CD4-positive, CD25-positive, alpha-beta regulatory T cell (primary cell): Measurements from ENCODE around the gene CDT1. TPM values are rescaled to one million over a fixed set of nuclear protein-coding genes. Genes with fewer than 3 reads are reported as not detected.

Experiments
- ATAC-seq, 2 donors: fragments of 150-1000 bp; cut with Tn5 transposase; one replicate each; pipeline ENCODE4 v1.10.0; 2021; ENCODE audit warnings: low read depth in 2 of 2, moderate number of reproducible peaks in 2 of 2, moderate library complexity in 1 of 2
- DNase-seq, 3 donors: peaks; one replicate each; pipeline versions ENCODE4 v3.0.0 to v3.0.0-alpha.2; 2012 to 2022; ENCODE audit warnings: mixed read lengths in 1 of 3
- H3K27ac ChIP-seq: one replicate; pipeline ENCODE4 v1.7.0; 2013; ENCODE audit warnings: mild to moderate bottlenecking, low read length; ENCODE audit not compliant: insufficient read depth, poor library complexity, severe bottlenecking
- H3K27me3 ChIP-seq: one replicate; pipeline ENCODE4 v1.7.0; 2013; ENCODE audit warnings: low read length; ENCODE audit not compliant: control insufficient read depth, insufficient read depth
- H3K36me3 ChIP-seq: one replicate; pipeline ENCODE4 v1.7.0; 2013; ENCODE audit warnings: mild to moderate bottlenecking, low read length, moderate library complexity; ENCODE audit not compliant: control insufficient read depth, insufficient read depth
- H3K4me1 ChIP-seq: 2 replicates; pipeline ENCODE4 v1.7.0; 2013; ENCODE audit warnings: mild to moderate bottlenecking, low read length; ENCODE audit not compliant: insufficient read depth, control insufficient read depth, poor library complexity, severe bottlenecking
- H3K4me3 ChIP-seq: one replicate; pipeline ENCODE4 v1.7.0; 2013; ENCODE audit warnings: low read depth, mild to moderate bottlenecking, low read length, moderate library complexity
- H3K9me3 ChIP-seq, 2 experiments: 1 replicate in 1 of 2; 2 replicates in 1 of 2; pipeline ENCODE4 v1.7.0; 2013; ENCODE audit warnings: low read length in 2 of 2, mild to moderate bottlenecking in 1 of 2, moderate library complexity in 1 of 2; ENCODE audit not compliant: control insufficient read depth in 2 of 2
- H3K27ac Mint-ChIP-seq, 3 donors: one replicate each; pipeline ENCODE4 v1.8.0; 2020 to 2022; ENCODE audit warnings: mild to moderate bottlenecking in 3 of 3, mixed read lengths in 3 of 3, moderate library complexity in 2 of 3
- H3K27me3 Mint-ChIP-seq: one replicate; pipeline ENCODE4 v1.8.0; 2022; ENCODE audit warnings: mild to moderate bottlenecking, mixed read lengths
- H3K36me3 Mint-ChIP-seq: one replicate; pipeline ENCODE4 v1.8.0; 2020; ENCODE audit warnings: mixed read lengths
- H3K4me1 Mint-ChIP-seq, 4 donors: one replicate each; pipeline ENCODE4 v1.8.0; 2020 to 2022; ENCODE audit warnings: mixed read lengths in 4 of 4, mild to moderate bottlenecking in 1 of 4
- H3K4me3 Mint-ChIP-seq, 4 donors: one replicate each; pipeline ENCODE4 v1.8.0; 2020 to 2022; ENCODE audit warnings: mild to moderate bottlenecking in 4 of 4, mixed read lengths in 4 of 4, moderate library complexity in 3 of 4
- H3K9me3 Mint-ChIP-seq, 7 donors: one replicate each; pipeline ENCODE4 v1.8.0; 2020 to 2022; ENCODE audit warnings: mixed read lengths in 7 of 7, mild to moderate bottlenecking in 3 of 7, moderate library complexity in 2 of 7
- polyA plus RNA-seq, 4 donors: library from polyadenylated mRNA; unstranded; fragments of 300-500 nt; fragmentation: Illumina TruSeq; gene quantifications; one replicate each; pipeline ENCODE4 v1.2.3, GENCODE V29; 2021
- total RNA-seq: library from RNA; stranded (reverse); gene quantifications from one replicate; pipeline ENCODE4 v1.2.3, GENCODE V29; 2022

Gene CDT1
- total and polyA plus RNA-seq, 5 donors from 2014 or later = 0.60 to 4.8 (median 1.4) TPM

DNA sequence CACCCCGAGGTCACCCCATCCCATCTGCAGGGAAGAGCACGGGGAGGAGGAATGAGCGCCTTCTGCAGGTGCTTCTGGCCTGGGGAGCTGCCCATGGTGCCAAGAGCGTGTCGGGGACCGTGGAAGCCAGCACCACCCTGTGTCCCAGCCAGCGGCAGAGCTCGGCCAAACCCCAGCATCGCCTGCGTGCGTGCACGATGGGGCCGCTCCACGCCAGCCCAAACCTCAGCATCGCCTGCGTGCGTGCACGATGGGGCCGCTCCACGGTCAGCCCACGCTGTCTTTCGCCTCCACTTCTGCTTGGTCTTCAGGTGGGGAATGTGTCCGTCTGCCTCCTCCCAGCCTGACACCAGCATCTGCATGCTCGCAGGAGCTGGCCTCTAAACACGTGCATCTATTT, 39.2 kb downstream of the CDT1 start:
- Histone ChIP-seq H3K36me3 (peaks cover 19% of the 10 kb centered on the region), H3K4me1 (peaks cover 4% of the 10 kb centered on the region), H3K9me3 (no peaks in the 10 kb centered on the region), H3K27ac (no peak overlapping the region), H3K27me3 (no peaks in the 10 kb centered on the region), H3K4me3 (no peak overlapping the region)
- Mint-ChIP-seq H3K36me3 (peaks cover 6% of the 10 kb centered on the region), H3K4me1 (peaks cover 0 to under 1% (median 0%) of the 10 kb centered on the region in 4 donors), H3K4me3 (no peak overlapping the region), H3K27me3 (no peaks in the 10 kb centered on the region), H3K27ac (peak overlapping the region in 1 of 3 donors; percentile 48), H3K9me3 (no peaks in the 10 kb centered on the region)
- DNase-seq (no peak), ATAC-seq (no peak)

DNA sequence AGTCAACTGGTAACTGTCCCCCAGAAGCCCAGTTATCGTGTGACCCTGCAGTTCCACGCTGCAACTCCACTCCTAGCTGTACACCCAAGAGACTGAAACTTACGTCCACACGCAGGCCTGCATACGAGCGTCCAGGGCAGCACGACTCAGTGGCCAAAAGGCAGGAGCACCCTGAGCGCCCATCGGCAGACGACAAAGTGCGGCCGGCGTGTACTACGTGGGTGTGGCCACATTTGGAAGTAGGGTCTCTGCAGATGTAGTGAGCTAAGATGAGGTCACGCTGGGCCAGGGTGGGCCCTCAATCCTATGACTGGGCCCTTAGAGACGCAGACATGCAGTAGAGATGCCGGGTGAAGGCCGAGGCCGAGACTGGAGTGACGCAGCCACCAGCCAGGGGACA, 39.7 kb downstream of the CDT1 start:
- Histone ChIP-seq H3K4me1 (peaks cover 4% of the 10 kb centered on the region), H3K27ac (no peak overlapping the region), H3K4me3 (no peak overlapping the region), H3K36me3 (peaks cover 19% of the 10 kb centered on the region), H3K9me3 (no peaks in the 10 kb centered on the region), H3K27me3 (no peaks in the 10 kb centered on the region)
- Mint-ChIP-seq H3K27me3 (no peaks in the 10 kb centered on the region), H3K27ac (no peak overlapping the region), H3K9me3 (no peaks in the 10 kb centered on the region), H3K36me3 (peaks cover 6% of the 10 kb centered on the region), H3K4me1 (peaks cover 0 to 3% (median 0%) of the 10 kb centered on the region in 4 donors), H3K4me3 (no peak overlapping the region)
- DNase-seq (no peak), ATAC-seq (no peak)

DNA sequence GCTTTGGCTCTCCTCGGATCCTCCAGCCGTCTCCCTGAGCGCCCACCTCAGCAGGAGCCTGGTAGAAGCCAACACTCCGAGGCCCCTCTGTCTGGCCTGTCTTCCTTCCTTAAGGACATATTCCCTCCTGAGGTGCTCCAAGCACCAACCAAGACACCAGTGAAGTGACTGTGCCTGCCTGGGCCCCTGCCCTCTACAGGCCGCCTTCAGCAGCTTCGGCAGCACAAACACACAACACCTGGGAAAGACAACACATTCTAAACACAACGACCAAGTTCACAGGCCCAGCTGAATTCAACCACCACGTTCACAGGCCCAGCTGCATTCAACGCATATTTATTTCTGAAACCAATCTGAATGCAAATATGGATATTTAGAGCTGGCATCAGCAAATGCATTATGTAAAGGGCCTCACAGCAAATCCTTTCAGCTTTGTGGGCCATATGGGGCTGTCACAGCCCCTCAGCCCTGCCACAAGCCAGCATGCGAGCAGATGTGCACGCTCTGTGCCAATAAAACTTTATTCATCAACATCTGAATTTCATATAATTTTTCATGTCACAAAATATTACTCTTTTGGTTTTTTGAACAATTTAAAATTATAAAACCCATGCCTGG, 40.9 kb downstream of the CDT1 start:
- H3K36me3 ChIP-seq = peaks cover 14% of the 10 kb centered on the region
- no peak overlapping the region for H3K27ac ChIP-seq
- Mint-ChIP-seq H3K27me3 (no peaks in the 10 kb centered on the region), H3K9me3 (no peaks in the 10 kb centered on the region), H3K27ac (no peak overlapping the region), H3K4me3 (no peak overlapping the region), H3K4me1 (peaks cover 0 to 3% (median 0%) of the 10 kb centered on the region in 4 donors), H3K36me3 (peaks cover 3% of the 10 kb centered on the region)
- H3K27me3 ChIP-seq = no peaks in the 10 kb centered on the region
- H3K9me3 ChIP-seq = no peaks in the 10 kb centered on the region
- DNase-seq (no peak), ATAC-seq (no peak)
- H3K4me3 ChIP-seq = no peak overlapping the region
- peaks cover 4% of the 10 kb centered on the region for H3K4me1 ChIP-seq

DNA sequence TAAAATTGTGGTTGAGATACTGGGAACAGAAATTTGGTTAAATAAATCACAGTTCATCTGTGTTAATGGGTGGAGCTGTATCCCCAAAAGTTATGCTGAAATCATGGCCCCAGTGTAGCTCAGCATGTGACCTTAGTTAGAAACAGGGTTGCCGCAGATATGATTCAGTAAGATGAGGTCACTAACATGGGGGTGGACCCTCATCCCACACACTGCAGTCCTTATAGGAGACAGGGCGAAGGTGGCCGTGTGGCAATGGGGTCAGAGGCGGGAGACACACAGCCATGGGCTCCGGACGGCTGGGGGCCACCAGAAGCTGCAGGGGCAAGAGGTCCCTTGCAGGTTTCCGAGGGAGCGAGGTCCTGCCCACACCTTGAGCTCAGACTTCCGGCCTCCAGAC, 42.5 kb downstream of the CDT1 start:
- no peaks in the 10 kb centered on the region for H3K9me3 Mint-ChIP-seq
- no peaks in the 10 kb centered on the region for H3K27me3 Mint-ChIP-seq
- ATAC-seq = no peak
- H3K4me3 Mint-ChIP-seq = no peak overlapping the region
- DNase-seq = no peak
- Histone ChIP-seq H3K36me3 (peaks cover 2% of the 10 kb centered on the region), H3K27ac (no peak overlapping the region), H3K27me3 (no peaks in the 10 kb centered on the region), H3K4me1 (peaks cover 4% of the 10 kb centered on the region), H3K9me3 (no peaks in the 10 kb centered on the region), H3K4me3 (no peak overlapping the region)
- peaks cover 0 to 3% (median 0%) of the 10 kb centered on the region in 4 donors for H3K4me1 Mint-ChIP-seq
- H3K27ac Mint-ChIP-seq = no peak overlapping the region
- H3K36me3 Mint-ChIP-seq = no peaks in the 10 kb centered on the region

DNA sequence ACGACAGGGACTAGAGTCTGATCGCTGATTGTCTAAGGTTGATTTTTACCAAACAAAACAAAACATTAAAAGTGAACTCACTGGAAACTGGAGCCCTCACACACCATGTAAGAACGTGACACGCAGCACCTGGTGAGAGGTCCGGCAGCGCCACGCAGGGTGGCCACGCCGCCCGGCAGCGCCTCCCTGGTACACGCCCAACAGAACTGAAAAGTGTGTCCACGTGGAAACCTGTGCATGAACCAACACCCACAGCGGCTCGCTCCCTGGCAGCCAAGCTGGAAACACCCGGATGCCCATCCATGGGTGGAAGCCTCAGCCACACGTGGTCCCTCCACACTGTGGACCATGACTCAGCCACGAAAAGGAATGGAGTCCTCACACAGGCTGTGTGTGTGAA, 44.1 kb downstream of the CDT1 start:
- no peak overlapping the region for H3K4me3 Mint-ChIP-seq
- Histone ChIP-seq H3K4me3 (no peak overlapping the region), H3K9me3 (no peaks in the 10 kb centered on the region), H3K27me3 (no peaks in the 10 kb centered on the region), H3K27ac (no peak overlapping the region), H3K4me1 (no peaks in the 10 kb centered on the region), H3K36me3 (peaks cover 2% of the 10 kb centered on the region)
- no peak for DNase-seq
- no peak overlapping the region for H3K27ac Mint-ChIP-seq
- ATAC-seq = no peak
- no peaks in the 10 kb centered on the region for H3K27me3 Mint-ChIP-seq
- no peaks in the 10 kb centered on the region for H3K36me3 Mint-ChIP-seq
- no peaks in the 10 kb centered on the region for H3K9me3 Mint-ChIP-seq
- H3K4me1 Mint-ChIP-seq = peaks cover 0 to 9% (median under 1%) of the 10 kb centered on the region in 4 donors

DNA sequence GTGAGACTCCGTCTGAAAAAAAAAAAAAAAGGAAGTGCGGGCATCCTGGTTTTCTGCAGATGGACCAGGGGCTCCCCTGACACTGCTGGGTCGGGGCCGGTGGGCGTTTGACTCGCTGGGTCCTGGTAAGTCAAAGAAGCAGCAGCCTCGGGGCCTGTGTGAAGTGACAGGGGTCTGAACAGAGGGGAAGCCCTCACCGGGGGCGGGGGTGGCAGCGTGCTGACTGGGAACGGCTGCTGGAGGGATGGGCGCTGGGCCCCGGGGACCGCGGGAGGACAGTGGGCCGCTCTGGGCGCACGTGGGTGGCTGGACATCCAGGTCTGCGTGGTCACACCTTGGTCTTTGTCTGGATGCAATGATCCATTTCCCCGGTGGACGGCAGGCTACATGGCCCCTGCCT, 45.0 kb downstream of the CDT1 start:
- no peaks in the 10 kb centered on the region for H3K27me3 Mint-ChIP-seq
- no peak overlapping the region for H3K27ac ChIP-seq
- DNase-seq = no peak
- H3K4me3 ChIP-seq = no peak overlapping the region
- H3K4me1 Mint-ChIP-seq = peaks cover 0 to 10% (median under 1%) of the 10 kb centered on the region in 4 donors
- H3K36me3 ChIP-seq = peaks cover 2% of the 10 kb centered on the region
- H3K36me3 Mint-ChIP-seq = no peaks in the 10 kb centered on the region
- no peaks in the 10 kb centered on the region for H3K27me3 ChIP-seq
- no peaks in the 10 kb centered on the region for H3K9me3 Mint-ChIP-seq
- no peak for ATAC-seq
- H3K9me3 ChIP-seq = no peaks in the 10 kb centered on the region
- H3K4me1 ChIP-seq = no peaks in the 10 kb centered on the region
- H3K4me3 Mint-ChIP-seq = no peak overlapping the region
- peak overlapping the region in 1 of 3 donors; percentile 9 for H3K27ac Mint-ChIP-seq

DNA sequence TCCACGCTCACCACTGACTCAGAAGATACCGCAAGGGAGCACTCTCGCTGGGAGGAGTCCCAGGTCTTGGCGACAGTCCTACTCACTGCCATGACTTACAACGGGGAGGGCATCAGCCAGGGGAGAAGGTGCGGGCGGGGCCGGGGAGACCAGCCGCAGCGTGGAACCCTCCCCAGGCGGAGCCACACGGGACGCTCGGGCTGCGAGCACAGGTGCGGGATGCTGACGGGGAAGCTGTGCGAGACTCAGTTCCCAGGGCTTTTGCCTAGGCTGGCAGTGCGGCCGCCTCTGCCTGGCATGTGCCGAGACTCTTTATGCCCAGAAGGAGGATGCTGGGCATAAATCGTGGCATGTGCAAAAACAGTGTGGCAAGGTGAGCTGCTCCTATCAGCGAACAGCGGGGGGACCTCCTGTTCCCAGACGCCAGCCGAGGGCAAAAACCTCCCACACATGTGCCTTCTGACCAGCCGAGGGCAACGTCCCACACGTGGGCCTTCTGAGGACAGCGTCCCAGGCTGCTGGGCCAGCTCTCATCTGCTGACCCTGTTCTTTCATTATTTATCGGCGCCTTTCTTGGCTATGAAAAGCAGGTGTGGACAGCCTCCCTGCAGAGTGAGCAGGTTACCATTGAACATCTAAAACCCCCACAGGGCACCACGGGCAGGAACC, 47.1 kb downstream of the CDT1 start:
- peaks cover 4 to 24% (median 7%) of the 10 kb centered on the region in 4 donors for H3K4me1 Mint-ChIP-seq
- H3K9me3 ChIP-seq = no peaks in the 10 kb centered on the region

DNA sequence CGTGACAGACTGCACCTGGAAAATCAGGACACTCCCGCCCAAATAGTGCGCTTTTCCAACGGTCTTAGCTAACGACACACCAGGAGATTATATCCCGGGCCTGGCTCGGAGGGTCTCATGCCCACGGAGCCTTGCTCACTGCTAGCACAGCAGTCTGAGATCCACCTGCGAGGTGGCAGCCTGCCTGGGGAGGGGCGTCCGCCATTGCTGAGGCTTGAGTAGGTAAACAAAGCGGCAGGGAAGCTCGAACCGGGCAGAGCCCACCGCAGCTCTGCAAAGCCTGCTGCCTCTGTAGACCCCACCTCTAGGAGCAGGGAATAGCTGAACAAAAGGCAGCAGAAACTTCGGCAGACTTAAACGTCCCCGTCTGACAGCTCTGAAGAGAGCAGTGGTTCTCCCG, 48.0 kb downstream of the CDT1 start:
- ATAC-seq (no peak), DNase-seq (no peak)
- H3K4me1 ChIP-seq = peaks cover 20% of the 10 kb centered on the region
- H3K27me3 ChIP-seq = no peaks in the 10 kb centered on the region
- Mint-ChIP-seq H3K9me3 (no peaks in the 10 kb centered on the region), H3K36me3 (no peaks in the 10 kb centered on the region), H3K4me1 (peaks cover 4 to 26% (median 7%) of the 10 kb centered on the region in 4 donors), H3K27me3 (no peaks in the 10 kb centered on the region), H3K27ac (no peak overlapping the region), H3K4me3 (no peak overlapping the region)
- no peak overlapping the region for H3K4me3 ChIP-seq
- no peaks in the 10 kb centered on the region for H3K9me3 ChIP-seq
- H3K36me3 ChIP-seq = peaks cover 2% of the 10 kb centered on the region
- H3K27ac ChIP-seq = no peak overlapping the region

More for the DNA sequence above, 47.1 kb downstream of the CDT1 start:
- Mint-ChIP-seq H3K27me3 (no peaks in the 10 kb centered on the region), H3K9me3 (no peaks in the 10 kb centered on the region), H3K4me3 (peak overlapping the region in 1 of 4 donors; percentile 4), H3K36me3 (no peaks in the 10 kb centered on the region), H3K27ac (peak overlapping the region in 1 of 3 donors; percentile 32)
- Histone ChIP-seq H3K36me3 (peaks cover 2% of the 10 kb centered on the region), H3K27ac (no peak overlapping the region), H3K4me1 (peaks cover 14% of the 10 kb centered on the region), H3K4me3 (no peak overlapping the region), H3K27me3 (no peaks in the 10 kb centered on the region)
- no peak for ATAC-seq
- DNase-seq = no peak
